Activated B cell treated with CpG ODN at 0.5 μM for 24 hours (primary cell): ENCODE measurements around the gene ALLC. TPM values are rescaled to one million over a fixed set of nuclear protein-coding genes. Genes with fewer than 3 reads are reported as not detected.

Source experiments
- ATAC-seq: fragments of 200-7000 bp; cut with Tn5 transposase; one replicate; pipeline ENCODE4 v1.10.0; 2021; ENCODE audit warnings: low read depth, mild to moderate bottlenecking, moderate library complexity
- CTCF ChIA-PET: fragments of 350-600 bp; sonication (Branson Sonifier 250); formaldehyde crosslinking; loops from one replicate; lab custom pipeline; 2021; ENCODE audit warnings: antibody characterized with exemption; lab: Charles Lee
- POLR2A ChIA-PET: fragments of 350-600 bp; sonication (Branson Sonifier 250); formaldehyde crosslinking; loops from one replicate; lab custom pipeline; 2021; ENCODE audit warnings: antibody characterized with exemption; lab: Charles Lee
- DNase-seq: peaks from one replicate; pipeline ENCODE4 v3.0.0; 2022
- H3K27ac Mint-ChIP-seq: one replicate; pipeline ENCODE4 v1.8.0; 2020; ENCODE audit warnings: mixed read lengths
- H3K27me3 Mint-ChIP-seq: one replicate; pipeline ENCODE4 v1.8.0; 2021; ENCODE audit warnings: mixed read lengths
- H3K36me3 Mint-ChIP-seq: one replicate; pipeline ENCODE4 v1.8.0; 2021; ENCODE audit warnings: low read depth, mixed read lengths
- H3K4me1 Mint-ChIP-seq: one replicate; pipeline ENCODE4 v1.8.0; 2021; ENCODE audit warnings: mixed read lengths
- H3K4me3 Mint-ChIP-seq: one replicate; pipeline ENCODE4 v1.8.0; 2020; ENCODE audit warnings: mild to moderate bottlenecking, mixed read lengths
- H3K9me3 Mint-ChIP-seq: one replicate; pipeline ENCODE4 v1.8.0; 2020; ENCODE audit warnings: mixed read lengths
- CTCF ChIP-seq: fragments of 200-600 bp; IDR thresholded peaks from one replicate; pipeline ENCODE4 v1.8.0; 2022; ENCODE audit warnings: antibody characterized with exemption, mild to moderate bottlenecking
- intact Hi-C: fragments of 100-400 bp; cut with micrococcal nuclease; formaldehyde crosslinking; loops from one replicate; pipeline ENCODE4 v1.15.1; 2024
- total RNA-seq: library from RNA; stranded (reverse); gene quantifications from 2 replicates; pipeline ENCODE4 v1.2.3, GENCODE V29; 2022

The ALLC gene
- total RNA-seq, 1 donor from 2014 or later = not detected

DNA sequence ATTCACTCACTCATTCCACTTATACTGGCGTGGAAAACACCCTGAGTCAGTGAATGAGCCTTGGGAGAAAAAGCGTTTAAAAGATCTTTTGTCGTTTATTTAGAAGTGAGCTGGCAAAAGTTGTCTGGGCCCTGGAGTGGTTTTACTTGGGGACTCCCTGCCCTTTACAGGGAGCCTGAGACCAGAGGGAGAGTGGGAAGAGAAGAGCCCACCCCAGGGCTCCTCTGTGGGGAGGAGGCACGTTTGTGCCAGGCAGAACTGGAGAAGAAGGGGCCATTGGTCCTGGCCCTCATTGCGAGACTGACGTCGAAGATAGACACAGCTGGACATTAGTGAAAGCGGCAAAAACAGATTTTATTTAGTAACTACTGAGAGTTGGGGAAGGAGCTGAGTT, 71.1 kb downstream of the ALLC start:
- Mint-ChIP-seq H3K4me1 (no peaks in the 10 kb centered on the region), H3K36me3 (no peaks in the 10 kb centered on the region), H3K27ac (no peak overlapping the region), H3K27me3 (peaks cover 8% of the 10 kb centered on the region), H3K4me3 (no peak overlapping the region), H3K9me3 (no peaks in the 10 kb centered on the region)
- TF ChIP-seq CTCF = no peak
- ATAC-seq = no peak
- no peak for DNase-seq
- intact Hi-C loops = no loop called here
- ChIA-PET POLR2A (no interaction called here), CTCF (no interaction called here)

DNA sequence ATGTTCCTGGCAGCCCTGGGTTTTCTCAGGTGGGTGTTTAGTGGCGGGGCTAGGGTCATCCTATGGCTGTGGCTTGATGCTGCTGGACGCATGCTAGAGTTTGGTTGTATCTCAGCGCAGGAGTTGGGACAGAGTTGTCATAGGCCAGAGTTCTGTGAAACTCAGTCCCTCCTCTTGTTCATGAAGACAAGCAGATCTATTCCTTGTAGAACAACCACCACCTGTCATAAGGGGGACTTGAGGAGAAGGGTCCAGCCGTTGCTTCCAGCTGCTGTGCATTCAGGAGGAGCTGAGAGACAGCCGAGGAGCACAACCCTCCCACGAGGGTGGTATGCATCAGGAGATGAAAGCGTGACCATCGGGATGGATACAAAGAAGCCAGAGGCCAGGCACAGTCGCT, 71.8 kb downstream of the ALLC start:
- H3K36me3 Mint-ChIP-seq = no peaks in the 10 kb centered on the region
- no peak for TF ChIP-seq CTCF
- CTCF ChIA-PET = no interaction called here
- no peaks in the 10 kb centered on the region for H3K4me1 Mint-ChIP-seq
- H3K4me3 Mint-ChIP-seq = no peak overlapping the region
- intact Hi-C loops = no loop called here
- H3K27me3 Mint-ChIP-seq = peaks cover 8% of the 10 kb centered on the region
- POLR2A ChIA-PET = no interaction called here
- H3K27ac Mint-ChIP-seq = no peak overlapping the region
- no peak for ATAC-seq
- no peaks in the 10 kb centered on the region for H3K9me3 Mint-ChIP-seq
- DNase-seq = no peak

- Mint-ChIP-seq H3K9me3 (no peaks in the 10 kb centered on the region), H3K36me3 (no peaks in the 10 kb centered on the region), H3K4me1 (no peaks in the 10 kb centered on the region), H3K27ac (no peak overlapping the region), H3K27me3 (peaks cover 6% of the 10 kb centered on the region), H3K4me3 (no peak overlapping the region)
- DNase-seq (no peak), ATAC-seq (no peak)
- intact Hi-C loops = no loop called here
- no peak for TF ChIP-seq CTCF
- POLR2A ChIA-PET = no interaction called here
- CTCF ChIA-PET = no interaction called here
These were observed 72.6 kb downstream of the ALLC start for GRCh38 chr2:3730646-3731045.

DNA sequence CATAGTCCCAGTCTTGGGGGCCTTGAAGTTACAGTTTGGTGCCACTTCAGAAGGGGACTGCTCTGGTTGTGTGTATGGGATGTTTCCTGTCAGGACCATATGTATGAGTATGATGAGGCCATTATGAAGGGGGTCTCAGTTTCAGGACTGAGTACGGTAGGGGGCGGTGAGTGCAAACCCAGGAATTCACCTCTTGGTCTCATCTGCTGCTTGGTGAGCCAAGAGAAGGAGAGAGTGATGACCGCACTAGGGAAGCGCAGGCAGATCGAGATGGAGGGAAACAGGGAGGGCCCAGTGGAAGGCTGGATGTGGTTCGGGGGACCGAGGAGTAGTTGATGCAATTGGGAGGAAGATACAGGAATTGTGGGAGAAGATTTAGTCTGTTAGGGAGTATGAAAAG, 73.8 kb downstream of the ALLC start:
- Mint-ChIP-seq H3K4me3 (no peak overlapping the region), H3K27ac (no peak overlapping the region), H3K4me1 (no peaks in the 10 kb centered on the region), H3K36me3 (no peaks in the 10 kb centered on the region), H3K9me3 (no peaks in the 10 kb centered on the region), H3K27me3 (peaks cover 9% of the 10 kb centered on the region)
- CTCF ChIA-PET = no interaction called here
- DNase-seq (no peak), ATAC-seq (no peak)
- intact Hi-C loops = no loop called here
- POLR2A ChIA-PET = no interaction called here
- no peak for TF ChIP-seq CTCF

DNA sequence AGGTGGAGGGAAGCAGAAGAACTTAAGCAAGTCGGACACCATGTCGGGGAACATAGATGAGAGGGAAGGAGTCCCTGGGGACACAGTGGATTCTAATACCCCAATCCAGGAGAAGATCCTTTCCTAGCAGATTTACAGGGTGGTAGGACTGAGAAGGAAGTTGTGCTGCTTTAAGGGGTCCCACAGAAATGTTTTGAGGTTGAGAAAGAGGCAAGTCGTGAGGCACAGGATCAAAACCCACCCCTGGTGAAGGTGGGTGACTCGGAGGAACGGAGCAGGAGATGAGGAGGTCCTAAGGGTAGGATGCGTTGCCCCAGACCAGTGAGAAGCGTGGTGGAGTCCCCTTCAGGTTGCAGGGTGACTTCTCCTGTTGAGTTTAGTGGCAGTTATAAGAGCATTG, 78.1 kb downstream of the ALLC start:
- ChIA-PET POLR2A (no interaction called here), CTCF (no interaction called here)
- intact Hi-C loops = no loop called here
- DNase-seq = no peak
- Mint-ChIP-seq H3K9me3 (no peaks in the 10 kb centered on the region), H3K4me1 (no peaks in the 10 kb centered on the region), H3K27ac (no peak overlapping the region), H3K4me3 (no peak overlapping the region), H3K36me3 (no peaks in the 10 kb centered on the region), H3K27me3 (peaks cover 4% of the 10 kb centered on the region)
- no peak for ATAC-seq
- TF ChIP-seq CTCF = no peak
